RCC 7860 (cell line): ENCODE data around the gene CDC73.
A peak's percentile ranks its signal among the peaks of the same experiment; 100 is the strongest.
"Not testable (repeated sequence)": the region's sequence is repeated elsewhere in the genome, so short reads cannot be mapped to it uniquely, and the experiment has no call there.

Experiments
- DNase-seq: peaks from one replicate; pipeline ENCODE4 v3.0.0-alpha.2; 2015; ENCODE audit warnings: low spot score
- FAIRE-seq: peaks from 2 replicates; lab custom pipeline; 2012; peaks lifted over from hg19 to GRCh38; lab: Jason Lieb, UNC

The CDC73 gene

DNA sequence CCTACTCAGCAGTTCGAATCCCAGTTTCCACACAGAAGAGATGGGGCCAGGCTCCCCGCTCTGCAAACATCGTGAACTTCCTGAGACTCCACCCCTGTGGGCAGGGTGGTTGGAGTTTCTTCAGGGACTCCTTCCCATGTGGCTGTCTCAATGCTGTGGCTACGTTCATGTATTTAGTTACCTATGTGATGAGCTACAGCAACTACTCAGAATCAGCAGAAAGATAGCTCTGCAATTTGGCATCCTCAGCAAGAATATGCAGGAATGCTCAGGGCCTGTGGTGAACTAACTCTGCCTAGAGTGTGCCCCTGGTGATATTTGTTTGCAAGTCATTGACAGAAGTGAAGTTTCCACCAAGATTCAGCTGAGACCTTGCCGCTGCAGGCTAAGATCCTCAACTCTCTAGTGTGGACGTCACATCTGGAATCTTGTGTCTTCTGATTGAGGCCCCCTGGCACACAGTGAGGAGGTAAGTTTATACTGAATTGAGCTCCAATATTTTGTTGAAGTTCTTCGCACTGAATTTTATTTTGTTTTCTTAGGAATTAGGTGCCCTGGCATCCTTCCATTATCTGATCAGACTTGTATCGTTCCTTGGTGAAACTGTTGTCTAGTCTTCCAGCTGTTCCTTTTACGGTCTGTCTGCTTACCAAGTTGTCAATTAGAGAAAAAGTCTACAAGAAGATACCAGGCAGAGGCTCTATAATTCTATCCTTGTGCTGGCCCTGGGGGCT lies 8.4 kb upstream of the CDC73 start:
- no peak for FAIRE-seq
- DNase-seq = no peak

DNA sequence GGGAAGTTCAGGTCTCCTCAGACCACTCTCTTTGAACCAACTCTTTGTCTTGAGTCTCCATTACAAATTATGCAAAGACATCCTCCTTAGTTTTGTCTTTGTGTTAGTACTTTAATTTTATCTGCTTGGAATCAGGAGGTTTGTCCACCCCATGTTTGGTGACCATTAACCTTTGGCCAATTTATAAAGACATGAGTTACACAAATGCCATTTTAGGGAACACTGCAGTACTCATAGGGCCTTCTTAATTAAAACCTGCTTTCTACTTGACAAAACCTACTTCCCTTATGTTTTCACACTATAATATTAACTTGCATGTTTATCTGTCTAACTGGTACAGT lies 7.9 kb upstream of the CDC73 start:
- FAIRE-seq = no peak
- DNase-seq = no peak

DNA sequence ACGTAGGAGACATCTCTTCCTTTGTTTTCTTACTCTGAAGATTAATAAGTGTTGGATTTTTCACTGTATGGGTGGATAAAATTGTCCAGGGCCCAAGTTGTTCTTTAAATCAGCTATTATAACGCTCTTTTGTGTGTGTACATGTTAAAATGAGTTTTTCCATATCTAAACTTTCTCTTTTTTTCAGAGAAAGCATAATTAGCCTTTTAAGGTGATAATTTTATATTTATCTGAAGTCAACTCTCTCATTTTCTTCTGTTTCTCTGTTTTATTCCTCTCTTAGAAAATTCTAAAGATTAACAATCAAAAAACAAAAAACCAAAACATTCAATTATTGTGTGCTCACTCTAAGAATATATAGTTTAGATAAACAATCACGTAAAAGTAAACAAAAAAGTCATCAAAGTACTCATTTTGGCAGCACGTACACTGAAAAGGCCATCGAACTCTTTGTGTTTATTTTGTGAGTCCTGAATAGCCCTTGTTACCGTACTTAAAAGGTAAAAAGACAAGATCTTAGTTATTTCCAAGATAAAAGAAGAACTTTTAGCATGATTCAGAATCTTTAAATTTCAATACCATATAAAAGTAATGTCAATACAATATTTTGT lies 7.2 kb upstream of the CDC73 start:
- FAIRE-seq (no peak), DNase-seq (no peak)

DNA sequence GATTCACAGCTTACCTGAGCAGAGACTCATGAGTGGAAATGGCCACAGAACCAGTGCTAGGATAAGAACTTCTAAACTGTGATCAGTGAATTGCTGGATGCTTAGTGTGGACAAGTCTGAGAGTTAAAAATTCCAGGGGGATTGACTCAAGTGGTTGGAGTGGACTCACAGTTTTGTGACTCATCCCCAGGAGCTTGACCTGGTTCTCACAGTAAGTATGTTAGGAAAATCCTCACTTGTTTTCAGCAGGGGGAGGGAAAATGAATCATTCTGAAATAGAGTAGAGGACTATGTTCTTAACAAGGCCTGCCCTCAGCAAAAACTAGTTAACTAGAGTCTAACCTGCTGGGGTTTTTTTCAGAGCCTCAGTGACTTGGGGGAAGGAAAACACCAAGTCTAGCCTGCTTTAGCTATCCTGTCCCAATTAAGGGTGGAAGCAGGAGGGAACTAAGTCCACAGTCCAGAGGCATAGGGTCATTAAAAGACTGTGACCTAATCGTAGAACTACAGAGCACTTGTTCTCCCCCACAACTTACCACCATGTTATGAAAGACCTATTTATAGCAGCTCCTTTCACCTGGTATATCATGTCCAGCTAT lies 6.1 kb upstream of the CDC73 start:
- DNase-seq (peak; percentile 95), FAIRE-seq (peak; percentile 99)

DNA sequence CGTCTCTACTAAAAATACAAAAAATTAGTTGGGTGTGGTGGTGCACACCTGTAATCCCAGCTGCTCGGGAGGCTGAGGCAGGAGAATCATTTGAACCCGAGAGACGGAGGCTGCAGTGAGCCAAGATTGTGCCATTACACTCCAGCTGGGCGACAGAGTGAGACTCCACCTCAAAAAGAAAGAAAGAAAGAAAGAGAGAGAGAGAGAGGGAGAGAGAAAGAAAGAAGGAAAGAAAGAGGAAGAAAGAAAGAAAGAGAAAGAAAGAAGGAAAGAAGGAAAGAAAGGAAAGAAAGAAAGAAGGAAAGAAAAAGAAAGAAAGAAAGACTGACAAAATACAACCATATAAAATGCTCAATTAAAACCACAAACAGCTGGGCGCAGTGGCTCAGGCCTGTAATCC lies 4.7 kb upstream of the CDC73 start:
- DNase-seq, FAIRE-seq: not testable (repeated sequence)

DNA sequence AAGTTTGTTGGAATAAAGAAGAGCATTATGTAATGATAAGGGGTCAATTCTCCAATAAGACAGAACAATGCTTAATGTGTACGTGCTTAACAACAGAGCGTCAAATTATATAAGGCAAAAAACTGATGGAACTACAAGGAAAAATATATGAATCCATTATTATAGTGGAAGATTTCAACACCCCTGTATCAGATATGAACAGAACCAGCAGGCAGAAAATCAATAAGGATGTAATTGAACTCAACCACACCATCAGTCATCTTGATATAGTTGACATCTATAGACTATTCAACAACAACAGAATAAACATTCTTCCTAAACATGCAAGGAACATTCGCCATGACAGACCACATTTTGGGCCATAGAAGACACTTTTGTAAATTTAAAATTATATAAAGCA lies 3.6 kb upstream of the CDC73 start:
- FAIRE-seq (no peak), DNase-seq (no peak)

DNA sequence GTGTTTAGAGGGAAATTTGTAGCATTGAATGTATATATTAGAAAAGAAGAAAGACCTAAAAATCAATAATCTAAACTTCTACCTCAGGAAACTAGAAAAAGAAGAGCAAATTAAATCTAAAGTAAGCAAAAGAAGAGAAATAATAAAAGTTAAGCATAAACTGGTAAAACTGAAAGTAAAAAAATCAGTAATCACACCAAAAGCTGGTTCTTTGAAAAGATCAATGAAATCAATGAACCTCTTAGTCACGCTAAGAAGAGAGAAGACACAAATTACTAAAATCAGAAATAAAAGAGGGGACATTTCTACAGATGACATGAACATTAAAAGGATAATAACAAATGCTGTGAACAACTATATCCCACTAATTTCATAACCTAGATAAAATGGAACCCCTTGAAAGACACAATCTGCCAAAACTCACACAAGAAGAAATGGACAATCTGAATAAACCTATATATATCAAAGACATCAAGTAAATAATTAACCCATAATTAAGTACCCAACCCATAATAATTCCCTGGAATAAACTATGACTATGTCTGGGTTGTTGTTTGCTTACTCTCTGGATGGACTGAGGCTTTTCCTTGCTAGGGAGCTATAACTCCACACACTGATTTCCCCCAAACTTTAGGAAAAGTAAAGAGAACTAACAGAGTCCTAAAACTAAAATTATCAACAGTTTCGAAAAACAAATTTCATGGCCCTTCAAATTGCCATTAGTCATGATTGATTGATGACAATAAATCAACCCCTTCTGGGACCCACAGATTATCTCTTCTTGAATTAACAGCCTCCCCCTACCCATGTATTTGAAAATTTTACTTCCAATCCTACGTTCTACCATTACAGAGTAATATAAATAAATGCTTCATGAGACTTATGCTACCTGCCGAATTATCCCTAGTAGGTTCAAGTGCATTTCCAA lies 2.8 kb upstream of the CDC73 start:
- DNase-seq (no peak), FAIRE-seq (no peak)

DNA sequence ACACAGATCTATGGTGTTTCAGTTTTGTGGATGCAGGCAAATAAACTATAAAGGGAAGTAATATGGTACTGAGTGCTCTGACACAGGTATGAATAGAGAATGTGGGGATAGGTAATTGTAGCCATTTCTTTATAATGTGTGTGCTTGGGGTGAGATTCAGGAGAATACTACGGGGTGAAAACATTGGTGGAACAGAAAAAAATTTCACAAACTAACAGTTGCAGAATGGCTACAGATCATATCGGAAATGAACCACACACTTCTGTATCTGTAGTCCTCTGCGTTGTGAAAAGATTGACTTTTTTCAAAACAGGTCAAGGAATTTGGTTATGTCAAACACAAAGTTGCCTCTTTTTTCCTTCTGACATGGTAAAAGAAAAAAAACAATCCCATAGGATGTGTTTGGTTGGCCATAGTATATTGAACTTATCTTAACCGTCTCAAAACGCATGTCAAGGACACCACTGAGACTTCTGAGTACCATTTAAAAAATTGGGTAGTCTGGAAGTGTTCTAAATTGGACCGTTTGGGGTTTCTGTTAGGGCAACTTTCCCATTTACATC lies 1.1 kb upstream of the CDC73 start:
- FAIRE-seq = no peak
- no peak for DNase-seq

DNA sequence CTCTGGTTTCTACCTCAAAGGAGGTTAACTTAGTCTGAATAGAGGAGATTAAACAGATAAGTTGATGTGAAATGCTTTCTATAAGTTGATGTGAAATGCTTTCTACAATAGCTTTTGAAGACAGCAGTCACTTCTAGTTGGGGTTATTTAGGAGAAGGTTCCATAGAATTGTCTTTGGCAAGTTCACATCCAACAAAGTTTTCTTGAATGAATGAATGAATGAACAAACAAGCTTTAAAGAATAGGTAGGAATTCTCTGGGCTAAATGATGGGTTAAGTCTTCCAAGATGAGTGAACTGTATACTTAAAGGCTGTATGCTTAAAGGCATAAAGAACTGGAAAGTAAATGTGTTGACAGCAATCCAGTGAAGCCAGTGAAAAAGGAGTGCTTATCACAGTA lies 1.9 kb downstream of the CDC73 start:
- DNase-seq (no peak), FAIRE-seq (no peak)

DNA sequence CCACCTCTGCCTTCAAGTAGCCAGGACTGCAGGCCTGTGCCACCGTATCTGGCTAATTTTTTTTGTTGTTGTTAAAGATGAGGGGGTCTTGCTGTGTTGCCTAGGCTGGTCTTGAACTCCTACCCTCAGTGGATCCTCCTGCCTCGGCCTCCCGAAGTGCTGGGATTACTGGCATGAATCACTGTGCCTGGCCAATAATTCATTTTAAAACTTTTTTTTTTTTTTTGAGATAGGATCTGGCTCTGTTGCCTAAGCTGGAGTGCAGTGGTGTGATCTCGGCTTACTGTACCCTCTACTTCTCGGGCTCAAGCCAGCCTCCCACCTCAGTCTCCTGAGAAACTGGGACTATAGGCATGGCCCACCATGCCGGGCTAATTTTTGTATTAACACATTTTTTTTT lies 3.5 kb downstream of the CDC73 start:
- DNase-seq = no peak
- FAIRE-seq = no peak

DNA sequence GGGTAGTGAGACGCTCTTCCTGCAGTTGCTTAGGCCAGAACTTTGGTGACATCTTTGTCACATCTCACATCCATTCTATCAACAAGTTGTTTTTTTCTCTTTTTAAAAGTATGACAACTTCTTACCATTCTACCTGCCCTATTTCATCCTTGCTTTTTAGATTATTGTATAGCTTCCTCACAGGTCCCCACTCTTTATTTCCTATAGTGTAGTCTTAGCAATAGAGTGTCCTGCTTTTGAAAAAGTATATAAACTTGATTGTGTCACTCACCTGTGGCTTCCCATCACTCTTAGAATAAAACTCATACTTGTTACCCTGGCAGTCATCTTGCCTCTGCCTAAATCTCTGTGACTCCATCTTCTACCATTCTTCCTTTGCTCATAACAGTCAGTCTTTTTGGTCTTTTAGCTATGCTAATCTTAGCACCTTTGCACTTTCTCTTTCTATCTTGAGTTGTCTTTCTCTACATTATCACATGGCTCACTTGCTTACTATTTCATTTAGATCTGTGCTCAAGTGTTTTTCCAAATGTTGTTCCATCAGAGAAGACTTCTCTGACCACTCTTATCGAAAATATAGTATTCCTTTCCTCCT lies 9.5 kb downstream of the CDC73 start:
- FAIRE-seq (no peak), DNase-seq (no peak)

DNA sequence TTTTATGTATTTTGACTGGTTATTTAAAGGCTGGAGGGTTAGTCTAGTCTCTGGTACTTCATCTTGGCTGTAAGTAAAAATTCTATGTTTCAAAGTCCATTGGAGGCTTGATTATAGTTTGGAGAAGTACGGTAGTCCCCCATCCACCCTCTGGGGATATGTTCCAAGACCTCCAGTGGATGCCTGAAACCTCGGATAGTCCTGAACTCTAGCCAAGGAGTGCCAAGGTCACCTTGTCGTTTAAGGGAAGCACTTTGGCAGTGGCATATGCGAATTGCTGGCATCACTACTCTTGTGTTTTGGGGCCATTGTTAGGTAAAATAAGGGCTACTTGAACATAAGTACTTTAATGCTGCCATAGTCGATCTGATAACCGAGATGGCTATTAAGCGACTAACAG lies 18.4 kb downstream of the CDC73 start:
- FAIRE-seq = no peak
- DNase-seq = no peak

DNA sequence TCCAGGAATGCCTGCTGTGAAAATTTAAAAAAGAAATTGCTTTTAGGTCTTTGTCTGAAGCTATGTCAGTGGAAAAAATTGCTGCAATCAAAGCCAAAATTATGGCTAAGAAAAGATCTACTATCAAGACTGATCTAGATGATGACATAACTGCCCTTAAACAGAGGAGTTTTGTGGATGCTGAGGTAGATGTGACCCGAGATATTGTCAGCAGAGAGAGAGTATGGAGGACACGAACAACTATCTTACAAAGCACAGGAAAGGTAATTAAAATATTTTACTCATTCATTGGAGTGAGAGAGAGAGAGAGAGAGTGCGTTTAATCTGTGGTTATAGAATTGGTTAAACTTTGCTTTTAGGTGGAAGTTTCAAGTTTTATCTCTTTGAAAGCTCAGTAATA lies 20.0 kb downstream of the CDC73 start:
- no peak for FAIRE-seq
- DNase-seq = no peak

DNA sequence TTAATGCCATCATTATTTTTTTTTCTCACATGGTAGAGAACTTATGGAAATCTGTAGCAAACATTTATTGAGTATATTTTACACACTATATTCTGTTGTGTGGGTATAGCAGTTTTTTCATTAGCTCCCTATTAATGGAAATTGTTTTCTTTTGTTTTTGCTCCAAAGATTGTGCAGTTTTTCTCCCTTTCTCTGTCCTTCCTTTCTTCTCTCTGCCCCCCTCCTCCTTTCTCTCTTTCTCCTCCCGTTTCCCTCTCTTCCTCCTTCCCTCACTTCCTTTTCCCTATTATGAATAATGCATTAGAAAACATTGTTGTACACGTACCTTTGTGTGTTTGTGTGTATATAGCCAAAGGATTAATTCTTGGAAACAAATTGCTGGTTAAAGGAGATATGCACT lies 20.6 kb downstream of the CDC73 start:
- FAIRE-seq (no peak), DNase-seq (no peak)

DNA sequence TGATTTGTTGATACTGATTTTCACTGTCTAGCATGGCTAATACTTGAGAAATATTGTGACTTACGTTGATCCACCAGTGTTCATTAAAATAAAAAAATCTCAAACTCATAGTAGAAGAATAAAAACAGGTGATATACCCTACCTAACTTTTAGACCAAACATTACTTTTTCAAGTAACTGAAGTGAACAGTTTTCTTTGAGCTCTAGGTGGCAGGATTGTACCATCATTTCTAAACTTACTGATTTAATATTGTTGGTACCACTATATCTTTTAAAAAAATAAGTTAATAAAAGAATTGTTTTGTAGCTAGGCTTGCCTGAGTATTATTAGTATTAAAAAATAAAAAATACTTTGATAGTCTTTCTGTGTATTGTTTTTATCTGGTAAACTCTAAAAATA lies 21.5 kb downstream of the CDC73 start:
- DNase-seq (no peak), FAIRE-seq (peak; percentile 71)

DNA sequence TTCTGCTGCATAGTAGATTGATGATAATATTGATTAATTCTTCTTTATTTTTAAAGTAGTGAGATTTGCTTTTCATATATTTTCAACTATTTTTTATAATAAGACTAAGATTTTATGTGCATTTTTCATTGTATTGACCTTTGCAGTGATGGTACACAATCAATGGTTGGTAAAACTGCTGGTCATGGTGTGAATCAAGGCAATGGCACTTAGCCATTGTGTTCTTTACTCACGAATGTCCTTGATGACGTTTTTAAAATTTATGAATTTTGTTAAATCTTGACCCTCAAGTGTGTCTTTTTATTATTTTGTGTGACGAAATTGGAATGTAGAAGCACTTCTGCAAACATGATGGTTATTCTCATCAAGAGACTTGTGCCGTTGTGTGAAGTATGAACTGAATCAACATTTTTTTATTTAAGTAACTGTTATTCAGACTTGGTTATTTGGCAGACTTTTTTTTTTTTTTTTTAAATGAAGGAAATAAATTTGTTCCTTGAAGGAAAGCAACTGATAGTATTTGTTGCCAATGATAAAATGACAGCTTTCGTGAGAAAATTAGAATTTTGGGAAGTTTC lies 22.6 kb downstream of the CDC73 start:
- DNase-seq (no peak), FAIRE-seq (no peak)

DNA sequence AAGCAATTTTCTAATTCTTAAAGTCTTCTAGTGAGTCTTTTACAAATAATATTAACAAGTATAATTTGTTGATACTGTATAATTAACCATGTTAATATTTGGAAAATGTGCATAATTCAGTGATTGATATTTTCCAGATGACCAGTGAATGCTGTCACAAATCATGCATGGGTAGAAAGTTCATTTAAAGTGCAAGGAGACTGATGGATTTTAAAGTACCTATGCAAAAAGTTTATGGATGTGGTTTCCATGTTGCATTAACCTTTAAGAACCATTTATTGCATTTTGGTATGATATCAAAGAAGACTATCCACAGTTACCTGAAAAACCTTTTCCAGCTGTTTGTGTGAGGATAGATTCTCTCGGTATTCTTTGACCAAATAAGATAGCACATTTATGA lies 23.2 kb downstream of the CDC73 start:
- no peak for DNase-seq
- no peak for FAIRE-seq

DNA sequence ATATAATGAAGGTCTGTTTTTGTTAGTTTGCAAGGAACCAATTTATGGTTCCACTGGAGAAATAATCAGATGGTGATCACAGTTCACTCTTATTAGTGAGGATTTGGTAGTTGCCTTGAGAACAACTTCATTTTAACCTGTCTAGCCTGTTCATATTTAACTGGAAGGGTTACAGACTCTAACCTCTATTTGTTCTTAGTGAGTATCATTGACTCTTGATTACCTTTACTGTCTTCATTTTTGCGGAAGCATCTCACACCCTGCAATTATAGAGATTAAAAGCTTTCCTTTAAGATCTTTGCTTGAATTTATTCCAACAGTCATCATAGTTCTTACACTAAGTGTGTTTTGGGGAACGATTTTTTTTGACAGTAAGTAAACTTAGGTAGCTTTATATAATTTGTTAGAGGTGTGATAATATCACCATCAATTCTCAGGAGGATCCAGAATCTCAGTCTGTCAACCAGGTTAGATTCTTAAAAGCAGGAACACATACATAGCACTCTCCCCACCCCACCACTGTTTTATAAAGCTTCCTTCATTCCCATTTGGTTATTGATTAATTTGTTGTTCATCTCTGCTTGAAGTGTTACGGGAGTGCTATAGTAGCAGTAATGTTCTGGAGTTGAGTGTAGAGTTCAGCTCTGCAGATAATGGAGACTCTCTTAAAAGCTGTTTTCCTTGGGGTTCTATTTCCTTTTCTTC lies 34.4 kb downstream of the CDC73 start:
- no peak for DNase-seq
- no peak for FAIRE-seq

DNA sequence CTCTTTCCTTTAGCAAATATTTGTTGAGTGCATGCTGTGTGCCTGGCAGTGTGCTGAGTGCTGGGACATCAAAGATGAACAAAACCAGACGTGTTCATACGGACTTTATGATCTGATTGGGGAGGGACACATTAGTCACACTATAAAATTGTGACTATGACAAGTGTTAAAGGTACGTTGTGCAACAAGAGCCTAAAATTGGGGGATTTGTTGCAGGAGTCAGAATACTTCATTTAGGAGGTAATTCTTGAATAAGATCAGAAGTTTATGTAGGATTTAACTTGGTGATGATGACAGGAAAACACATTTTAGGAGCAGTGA lies 35.0 kb downstream of the CDC73 start:
- FAIRE-seq (no peak), DNase-seq (no peak)

DNA sequence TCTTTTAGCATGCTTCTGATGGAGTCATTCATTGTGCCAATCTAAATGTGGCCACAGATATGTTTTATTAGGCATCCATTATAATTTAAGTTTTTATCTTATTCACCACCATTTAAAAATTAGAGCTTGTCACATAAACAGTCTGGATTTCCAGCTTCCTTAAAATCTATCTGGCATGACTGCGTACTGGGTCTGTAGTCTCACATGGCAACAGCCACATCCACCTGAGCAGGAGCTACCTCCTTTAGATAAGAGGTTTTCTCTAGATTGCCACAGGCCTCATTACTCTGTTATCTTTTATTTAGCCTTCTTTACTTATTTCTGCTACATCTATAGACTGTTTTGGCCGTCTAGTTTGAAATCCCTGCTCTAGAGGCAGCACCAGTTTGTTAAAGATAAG lies 35.5 kb downstream of the CDC73 start:
- no peak for DNase-seq
- FAIRE-seq = no peak
